ENCODE results near the gene LDLRAD4.

- TF ChIP-seq CTCF (IDR thresholded peaks at IDR 0.05; ENCODE audit: insufficient read depth, low read length), result no peak
- no peak for TF ChIP-seq GABPA (IDR thresholded peaks at IDR 0.05; ENCODE audit: low read depth)
Observed at GRCh38 chr18:13336841-13337240, 118.3 kb downstream of the LDLRAD4 start.

Data from HL-60 (cell line).